Esophagus squamous epithelium (tissue), 4 donors: ENCODE data around the gene SELP.
"Not testable (repeated sequence)": the region's sequence is repeated elsewhere in the genome, so short reads cannot be mapped to it uniquely, and the experiment has no call there.

Experiments
- CTCF ChIP-seq, 6 experiments: fragments of 450-650 bp in 4 of 6; fragments of 200-600 bp in 2 of 6; sonication (generic) in 2 of 6; IDR thresholded peaks; one replicate each; pipeline ENCODE4 v1.5.1; 2016 to 2019; ENCODE audit warnings: antibody characterized with exemption in 6 of 6, mild to moderate bottlenecking in 4 of 6, moderate library complexity in 4 of 6
- POLR2A ChIP-seq, 4 donors: fragments of 450-650 bp; IDR thresholded peaks; one replicate each; pipeline ENCODE4 v1.6.1; 2017; ENCODE audit warnings: antibody characterized with exemption in 4 of 4, mild to moderate bottlenecking in 4 of 4, moderate library complexity in 3 of 4

GRCh38 chr1:169658777-169659176 is 28.9 kb upstream of the SELP start:
- TF ChIP-seq POLR2A, CTCF (IDR thresholded peaks at IDR 0.05): not testable (repeated sequence)
